ENCODE measurements around the gene PMPCA. TPM values are rescaled to one million over a fixed set of nuclear protein-coding genes. Genes with fewer than 3 reads are reported as not detected.

PMPCA gene
- total and polyA plus RNA-seq, 2 of the 8 experiments (the other 6 are each of a cell fraction or from before 2014, with no cell fraction given) = 60.0 to 88.2 TPM

DNA sequence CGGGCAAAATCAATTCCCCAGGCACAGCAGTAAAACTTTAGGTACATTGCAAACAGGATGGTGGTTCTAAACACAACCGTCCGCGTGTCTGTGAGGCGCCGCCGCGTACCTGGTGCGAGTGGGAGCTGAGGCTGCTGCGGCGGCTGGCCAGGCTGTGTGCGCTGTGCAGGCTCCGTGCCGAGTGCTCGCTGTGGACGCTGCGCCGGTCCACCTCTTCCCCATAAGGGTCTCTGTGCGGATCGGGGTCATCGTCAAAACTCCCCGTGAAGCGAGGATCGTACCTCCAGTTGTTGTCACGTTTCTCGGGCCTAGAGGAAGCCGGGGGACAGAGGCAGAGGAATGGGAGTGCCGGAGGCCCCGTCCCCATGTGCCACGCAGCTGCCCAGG lies 55.7 kb downstream of the PMPCA start:
- Histone ChIP-seq H3K4ac (replicated peaks; ENCODE audit: insufficient read length, low read depth, low read length) (no peak overlapping the region), H2AFZ (ENCODE audit: low read length) (no peak overlapping the region), H3K79me2 (ENCODE audit: control insufficient read depth in 1 of 2, insufficient read depth in 2 of 2, low read length in 2 of 2) (peaks cover 0 to 10% of the 10 kb centered on the region in 2 experiments; a peak in 1 of 4 replicates), H3K9ac (replicated peaks in 1 of 4; ENCODE audit: extremely low read depth in 1 of 4, low read depth in 3 of 4, low read length in 3 of 4) (no peak overlapping the region), H3K23me2 (ENCODE audit: low read depth, low read length) (no peaks in the 10 kb centered on the region), H4K8ac (ENCODE audit: extremely low read depth, insufficient read depth, low read length) (no peak overlapping the region; the same call in 1 of the 2 replicates), H3K36me3 (ENCODE audit: control insufficient read depth in 2 of 4, insufficient read depth in 4 of 4, low read length in 3 of 4) (peaks cover 35 to 79% (median 68%) of the 10 kb centered on the region in 4 experiments), H3K79me1 (ENCODE audit: low read depth, low read length) (no peaks in the 10 kb centered on the region; the same call in 1 of the 2 replicates), H4K91ac (replicated peaks; ENCODE audit: insufficient read length, low read length) (no peak overlapping the region), H3K4me2 (ENCODE audit: insufficient read depth in 1 of 2, low read depth in 2 of 2, low read length in 2 of 2) (no peak overlapping the region), H3K18ac (ENCODE audit: extremely low read depth, low read length) (no peak overlapping the region), H4K5ac (ENCODE audit: insufficient read length, low read depth, low read length) (no peak overlapping the region), H3K27ac (ENCODE audit: low read depth, low read length) (no peak overlapping the region), H3K56ac (replicated peaks; ENCODE audit: insufficient read length, low read depth, low read length) (no peak overlapping the region), H3K9me3 (ENCODE audit: insufficient read depth in 2 of 2, low read depth in 1 of 2, low read length in 1 of 2) (no peaks in the 10 kb centered on the region), H3K4me3 (ENCODE audit: extremely low read depth in 1 of 4, insufficient read depth in 2 of 4, low read depth in 3 of 4, low read length in 4 of 4) (no peak overlapping the region), H2BK20ac (ENCODE audit: low read length) (no peak overlapping the region), H2BK5ac (ENCODE audit: low read depth, low read length) (no peak overlapping the region; the same call in 1 of the 2 replicates), H4K20me1 (replicated peaks in 1 of 2; ENCODE audit: control insufficient read depth in 1 of 2, insufficient read depth in 2 of 2, low read length in 2 of 2) (peaks cover 9 to 31% of the 10 kb centered on the region in 2 experiments), H2BK12ac (ENCODE audit: low read depth, low read length) (no peak overlapping the region), H2AK5ac (ENCODE audit: low read depth, low read length) (no peak overlapping the region), H2BK120ac (replicated peaks; ENCODE audit: low read depth, low read length) (no peak overlapping the region), H3K4me1 (replicated peaks in 1 of 4; ENCODE audit: control insufficient read depth in 3 of 4, insufficient read depth in 4 of 4, low read length in 3 of 4) (no peaks in the 10 kb centered on the region), H3K14ac (ENCODE audit: insufficient read length) (no peak overlapping the region), H3K23ac (ENCODE audit: insufficient read length) (no peak overlapping the region), H2BK15ac (ENCODE audit: low read length) (no peak overlapping the region), H3K27me3 (replicated peaks in 1 of 4; ENCODE audit: control insufficient read depth in 3 of 4, extremely low read depth in 1 of 4, insufficient read depth in 3 of 4, low read length in 3 of 4) (no peaks in the 10 kb centered on the region)
- no peak for FAIRE-seq
- ChIA-PET POLR2A (ENCODE audit: partially characterized antibody) (interaction anchor here (1.0 to 2.9 kb wide), 3 partner anchors 7 to 41 kb away, joined by 3 to 13 read pairs (median 7); no protein-coding TSS in a partner anchor), CTCF (ENCODE audit: partially characterized antibody) (no interaction called here)
- TF ChIP-seq RAD21 (IDR thresholded peaks at IDR 0.05 in 1 of 2, conservative IDR thresholded peaks at IDR 0.05 in 1 of 2; ENCODE audit: low read depth in 2 of 2, low read length in 2 of 2) = no peak
- WGBS, 2 experiments (ENCODE audit: extremely low coverage in 1 of 2, insufficient coverage in 1 of 2, insufficient read length in 1 of 2, insufficient replicate concordance in 2 of 2, low coverage in 1 of 2, low lambda C conversion rate in 2 of 2, missing lambda C conversion rate in 1 of 2) = 93% methylated on average over 30 of the region's 30 CpGs; no CpG with 5 or more reads in 1 of the 2 experiments
- DNase-seq (ENCODE audit: low read depth in 1 of 2, low spot score in 2 of 2) = no peak

Data from H1 (cell line).